Trophoblast cell (in vitro differentiated cells and primary cell): ENCODE results near the gene DAB1.

Experiments
- DNase-seq, 2 donors: peaks; one replicate each; pipeline ENCODE4 v3.0.0-alpha.2; 2016
- H2AFZ ChIP-seq: 2 replicates; pipeline ENCODE4 v1.6.1; 2013; ENCODE audit warnings: low read length, moderate library complexity, mild to moderate bottlenecking; ENCODE audit not compliant: insufficient read depth, poor library complexity
- H2AK5ac ChIP-seq: 2 replicates; pipeline ENCODE4 v1.6.1; 2013; ENCODE audit warnings: mild to moderate bottlenecking, low read length
- H2BK120ac ChIP-seq: 2 replicates; pipeline ENCODE4 v1.6.1; 2013; ENCODE audit warnings: low read length, mild to moderate bottlenecking, moderate library complexity; ENCODE audit not compliant: insufficient read depth, poor library complexity
- H2BK12ac ChIP-seq: 2 replicates; pipeline ENCODE4 v1.6.1; 2013; ENCODE audit warnings: mild to moderate bottlenecking, low read length, moderate library complexity
- H2BK5ac ChIP-seq: 2 replicates; pipeline ENCODE4 v1.6.1; 2013; ENCODE audit warnings: low read length, low read depth, moderate library complexity, mild to moderate bottlenecking; ENCODE audit not compliant: poor library complexity
- H3K14ac ChIP-seq: 2 replicates; pipeline ENCODE4 v1.6.1; 2013; ENCODE audit warnings: mild to moderate bottlenecking, low read length
- H3K18ac ChIP-seq: 2 replicates; pipeline ENCODE4 v1.6.1; 2013; ENCODE audit warnings: mild to moderate bottlenecking, low read length
- H3K23ac ChIP-seq: 2 replicates; pipeline ENCODE4 v1.6.1; 2013; ENCODE audit warnings: low read length
- H3K27ac ChIP-seq: 2 replicates; pipeline ENCODE4 v1.5.1; 2013; ENCODE audit warnings: low read depth, mild to moderate bottlenecking, inconsistent platforms, low read length, moderate library complexity
- H3K27me3 ChIP-seq: 2 replicates; pipeline ENCODE4 v1.6.1; 2013; ENCODE audit warnings: inconsistent platforms, mild to moderate bottlenecking, low read length, moderate library complexity; ENCODE audit not compliant: insufficient read depth
- H3K36me3 ChIP-seq, 2 experiments: 1 replicate in 1 of 2; 2 replicates in 1 of 2; pipeline ENCODE4 v1.6.1; 2013; ENCODE audit warnings: low read length in 2 of 2, mild to moderate bottlenecking in 2 of 2, moderate library complexity in 1 of 2; ENCODE audit not compliant: insufficient read depth in 2 of 2, control insufficient read depth in 1 of 2
- H3K4ac ChIP-seq: 2 replicates; pipeline ENCODE4 v1.6.1; 2013; ENCODE audit warnings: low read depth, mild to moderate bottlenecking, low read length, moderate library complexity
- H3K4me1 ChIP-seq, 2 experiments: 1 replicate in 1 of 2; 2 replicates in 1 of 2; pipeline ENCODE4 v1.6.1; 2013; ENCODE audit warnings: low read length in 2 of 2, mild to moderate bottlenecking in 2 of 2, moderate library complexity in 1 of 2; ENCODE audit not compliant: insufficient read depth in 2 of 2, control insufficient read depth in 1 of 2
- H3K4me2 ChIP-seq: 2 replicates; pipeline ENCODE4 v1.6.1; 2013; ENCODE audit warnings: inconsistent platforms, mild to moderate bottlenecking, low read length, moderate library complexity
- H3K4me3 ChIP-seq: 2 replicates; pipeline ENCODE4 v1.5.1; 2013; ENCODE audit warnings: mild to moderate bottlenecking, low read depth, low read length, inconsistent platforms
- H3K79me1 ChIP-seq: one replicate; pipeline ENCODE4 v1.6.1; 2013; ENCODE audit warnings: low read length
- H3K79me2 ChIP-seq: 2 replicates; pipeline ENCODE4 v1.6.1; 2013; ENCODE audit warnings: low read length, mild to moderate bottlenecking; ENCODE audit not compliant: control insufficient read depth, insufficient read depth, poor library complexity
- H3K9ac ChIP-seq: 2 replicates; pipeline ENCODE4 v1.6.1; 2013; ENCODE audit warnings: mild to moderate bottlenecking, low read length
- H3K9me3 ChIP-seq: 2 replicates; pipeline ENCODE4 v1.6.1; 2013; ENCODE audit warnings: low read depth, mild to moderate bottlenecking, control low read depth, inconsistent platforms, low read length; ENCODE audit not compliant: insufficient read depth
- H4K12ac ChIP-seq: 2 replicates; pipeline ENCODE4 v1.6.1; 2013; ENCODE audit warnings: low read depth, mild to moderate bottlenecking, low read length, moderate library complexity
- H4K8ac ChIP-seq: 2 replicates; pipeline ENCODE4 v1.6.1; 2013; ENCODE audit warnings: low read depth, mild to moderate bottlenecking, low read length, moderate library complexity
- H4K91ac ChIP-seq: one replicate; pipeline ENCODE4 v1.6.1; 2013; ENCODE audit warnings: low read depth, mild to moderate bottlenecking, low read length, moderate library complexity
- WGBS: extraction: QIAGEN DNeasy Blood & Tissue Kit; methylation state at CpG from one replicate; pipeline ENCODE4 v1.1.7; 2013; ENCODE audit warnings: missing lambda C conversion rate; ENCODE audit not compliant: insufficient read length, insufficient coverage; ENCODE audit errors: extremely low coverage; 5-methylcytosine and 5-hydroxymethylcytosine counted together

The DAB1 gene

DNA sequence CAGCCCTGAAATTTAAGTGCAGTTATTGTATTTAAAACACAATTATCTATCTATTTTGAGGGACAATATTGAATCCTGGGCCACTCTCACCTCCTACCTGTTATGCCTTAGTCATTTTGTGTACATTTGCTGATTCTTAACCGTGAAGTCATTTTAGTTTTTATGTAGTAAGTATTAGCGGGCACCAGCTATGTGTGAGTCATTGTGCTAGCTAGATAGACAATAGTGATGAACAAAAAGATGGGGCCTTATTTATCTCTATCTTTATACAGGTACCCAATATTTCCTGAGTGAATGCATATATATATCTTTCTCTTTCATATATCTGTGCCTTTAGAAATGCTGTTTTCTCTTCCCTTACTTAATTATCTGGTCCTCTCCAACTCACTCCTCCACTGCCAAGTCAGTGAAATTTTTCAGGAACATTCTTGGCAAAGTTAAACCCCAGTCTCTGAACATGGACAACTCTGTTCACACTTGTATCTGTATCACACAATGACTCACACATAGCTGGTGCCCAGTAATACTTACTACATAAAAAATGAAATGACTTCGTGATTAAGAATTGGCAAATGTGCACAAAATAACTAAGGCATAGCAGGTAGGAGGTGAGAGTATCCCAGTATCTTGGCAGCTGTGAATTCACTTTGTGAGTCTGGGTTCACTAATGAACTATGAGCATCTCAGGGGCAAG, 292.0 kb downstream of the DAB1 start:
- Histone ChIP-seq H4K12ac (no peak overlapping the region), H3K36me3 (no peaks in the 10 kb centered on the region), H3K23ac (no peak overlapping the region), H3K14ac (no peak overlapping the region), H3K79me2 (no peaks in the 10 kb centered on the region), H2BK120ac (no peak overlapping the region), H3K4me3 (no peak overlapping the region), H3K27me3 (no peaks in the 10 kb centered on the region), H2BK12ac (no peak overlapping the region), H3K27ac (no peak overlapping the region), H3K9me3 (no peaks in the 10 kb centered on the region), H3K18ac (no peak overlapping the region), H4K91ac (no peak overlapping the region), H3K4me2 (no peak overlapping the region), H2BK5ac (no peak overlapping the region), H4K8ac (no peak overlapping the region), H3K79me1 (no peaks in the 10 kb centered on the region), H2AK5ac (no peak overlapping the region), H3K4me1 (no peaks in the 10 kb centered on the region), H3K4ac (no peak overlapping the region), H3K9ac (no peak overlapping the region), H2AFZ (no peak overlapping the region)
- no peak for DNase-seq
- WGBS = no CpG with 5 or more reads among the region's 3 CpGs

DNA sequence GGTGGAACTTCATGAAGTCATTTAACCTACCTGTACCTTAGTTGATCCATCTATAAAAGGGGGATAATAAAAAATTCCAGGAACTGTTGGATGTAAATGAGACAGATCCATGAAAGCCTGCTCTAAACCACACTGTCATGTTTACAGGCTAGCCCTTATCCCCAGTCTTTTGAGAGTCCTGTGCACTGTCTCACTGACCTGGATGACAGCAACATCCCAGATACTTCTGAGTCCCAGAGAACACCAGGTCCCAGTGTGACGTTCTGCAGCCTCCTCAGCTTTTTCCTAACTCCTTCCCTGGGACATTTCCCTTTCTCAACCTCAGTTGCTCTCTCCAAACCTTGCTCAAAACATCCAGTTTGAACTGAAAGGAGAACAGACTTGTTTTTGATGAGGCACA, 292.6 kb downstream of the DAB1 start:
- no peak overlapping the region for H3K4ac ChIP-seq
- no peak overlapping the region for H3K9ac ChIP-seq
- no peak overlapping the region for H3K14ac ChIP-seq
- no peak overlapping the region for H2AK5ac ChIP-seq
- no peaks in the 10 kb centered on the region for H3K27me3 ChIP-seq
- no peak for DNase-seq
- no peaks in the 10 kb centered on the region for H3K79me2 ChIP-seq
- H3K9me3 ChIP-seq = no peaks in the 10 kb centered on the region
- H3K23ac ChIP-seq = no peak overlapping the region
- no peak overlapping the region for H3K27ac ChIP-seq
- no peak overlapping the region for H3K4me3 ChIP-seq
- H2BK5ac ChIP-seq = no peak overlapping the region
- no peak overlapping the region for H2AFZ ChIP-seq
- no peak overlapping the region for H2BK120ac ChIP-seq
- H3K4me2 ChIP-seq = no peak overlapping the region
- no peak overlapping the region for H3K18ac ChIP-seq
- no peaks in the 10 kb centered on the region for H3K79me1 ChIP-seq
- no peak overlapping the region for H4K8ac ChIP-seq
- no peak overlapping the region for H4K12ac ChIP-seq
- no peaks in the 10 kb centered on the region for H3K36me3 ChIP-seq
- H4K91ac ChIP-seq = no peak overlapping the region
- H3K4me1 ChIP-seq = no peaks in the 10 kb centered on the region
- WGBS = no CpG with 5 or more reads among the region's 1 CpG
- no peak overlapping the region for H2BK12ac ChIP-seq

- Histone ChIP-seq H3K4ac (no peak overlapping the region), H2BK5ac (no peak overlapping the region), H3K18ac (no peak overlapping the region), H3K36me3 (no peaks in the 10 kb centered on the region), H3K4me2 (no peak overlapping the region), H3K79me1 (no peaks in the 10 kb centered on the region), H4K91ac (no peak overlapping the region), H3K14ac (no peak overlapping the region), H3K23ac (no peak overlapping the region), H3K27ac (no peak overlapping the region), H3K9ac (no peak overlapping the region), H2AK5ac (no peak overlapping the region), H2BK12ac (no peak overlapping the region), H3K4me1 (no peaks in the 10 kb centered on the region), H3K4me3 (no peak overlapping the region), H2BK120ac (no peak overlapping the region), H3K27me3 (no peaks in the 10 kb centered on the region), H4K12ac (no peak overlapping the region), H2AFZ (no peak overlapping the region), H4K8ac (no peak overlapping the region), H3K9me3 (no peaks in the 10 kb centered on the region), H3K79me2 (no peaks in the 10 kb centered on the region)
- DNase-seq = no peak
- WGBS = no CpG with 5 or more reads among the region's 4 CpGs
These were observed 294.0 kb downstream of the DAB1 start for GRCh38 chr1:57129865-57130264.

DNA sequence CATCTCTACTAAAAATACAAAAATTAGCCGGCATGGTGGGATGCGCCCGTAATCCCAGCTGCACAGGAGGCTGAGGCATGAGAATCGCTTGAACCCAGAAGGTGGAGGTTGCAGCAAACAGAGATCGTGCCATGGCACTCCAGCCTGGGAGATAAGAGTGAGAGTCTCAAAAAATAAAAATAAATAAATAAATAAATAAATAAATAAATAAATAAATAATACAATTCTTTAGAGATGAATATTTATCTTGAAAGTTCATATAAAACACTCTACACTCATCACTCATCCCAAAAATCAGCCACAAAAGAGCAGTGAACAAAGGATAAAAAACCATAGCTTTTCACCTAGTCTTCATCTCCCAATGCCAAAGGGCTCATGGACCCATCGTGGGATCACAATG, 295.9 kb downstream of the DAB1 start:
- no peak overlapping the region for H3K9ac ChIP-seq
- no peaks in the 10 kb centered on the region for H3K9me3 ChIP-seq
- WGBS = no CpG with 5 or more reads among the region's 6 CpGs
- no peak overlapping the region for H4K91ac ChIP-seq
- H2BK120ac ChIP-seq = no peak overlapping the region
- H3K4me1 ChIP-seq = no peaks in the 10 kb centered on the region
- no peaks in the 10 kb centered on the region for H3K79me1 ChIP-seq
- H3K18ac ChIP-seq = no peak overlapping the region
- no peak overlapping the region for H3K4me3 ChIP-seq
- H4K8ac ChIP-seq = no peak overlapping the region
- no peak overlapping the region for H2BK12ac ChIP-seq
- DNase-seq = no peak
- H2BK5ac ChIP-seq = no peak overlapping the region
- H3K27ac ChIP-seq = no peak overlapping the region
- H3K27me3 ChIP-seq = no peaks in the 10 kb centered on the region
- H3K4me2 ChIP-seq = no peak overlapping the region
- no peak overlapping the region for H4K12ac ChIP-seq
- H3K79me2 ChIP-seq = no peaks in the 10 kb centered on the region
- no peaks in the 10 kb centered on the region for H3K36me3 ChIP-seq
- no peak overlapping the region for H2AK5ac ChIP-seq
- no peak overlapping the region for H3K23ac ChIP-seq
- no peak overlapping the region for H3K14ac ChIP-seq
- no peak overlapping the region for H2AFZ ChIP-seq
- no peak overlapping the region for H3K4ac ChIP-seq
